Loucy (cell line): ENCODE measurements around the gene SLCO4A1.

ENCODE experiments used
- H2AFZ ChIP-seq: fragments of 200-600 bp; sonication (generic); 2 replicates; pipeline ENCODE4 v1.6.0; 2016; ENCODE audit warnings: antibody characterized with exemption, mild to moderate bottlenecking, low read length, moderate library complexity
- H3F3A ChIP-seq: fragments of 200-600 bp; 2 replicates; pipeline ENCODE4 v1.6.0; 2016; ENCODE audit warnings: antibody characterized with exemption, low read depth, mild to moderate bottlenecking
- H3K27me3 ChIP-seq: fragments of 200-600 bp; sonication (generic); 2 replicates; pipeline ENCODE4 v1.6.1; 2014; ENCODE audit warnings: low read length, mild to moderate bottlenecking; ENCODE audit not compliant: insufficient read depth, poor library complexity, severe bottlenecking
- H3K36me3 ChIP-seq: fragments of 200-600 bp; sonication (generic); 2 replicates; pipeline ENCODE4 v1.6.1; 2016; ENCODE audit warnings: low read length; ENCODE audit not compliant: insufficient read depth
- H3K4me1 ChIP-seq: fragments of 200-600 bp; sonication (generic); 2 replicates; pipeline ENCODE4 v1.5.1; 2014; ENCODE audit warnings: low read length, mild to moderate bottlenecking; ENCODE audit not compliant: insufficient read depth, poor library complexity, severe bottlenecking
- H3K4me2 ChIP-seq: fragments of 200-600 bp; sonication (generic); 2 replicates; pipeline ENCODE4 v1.6.0; 2014; ENCODE audit warnings: antibody characterized with exemption, low read length, low read depth, mild to moderate bottlenecking; ENCODE audit not compliant: poor library complexity, severe bottlenecking
- H3K4me3 ChIP-seq: fragments of 200-600 bp; sonication (generic); 2 replicates; pipeline ENCODE4 v1.5.1; 2014; ENCODE audit warnings: low read length, mild to moderate bottlenecking, mixed read lengths; ENCODE audit not compliant: poor library complexity, severe bottlenecking
- H3K79me2 ChIP-seq: fragments of 200-600 bp; sonication (generic); 2 replicates; pipeline ENCODE4 v1.6.1; 2014; ENCODE audit warnings: low read length; ENCODE audit not compliant: insufficient read depth
- H3K9ac ChIP-seq: fragments of 200-600 bp; sonication (generic); 2 replicates; pipeline ENCODE4 v1.6.0; 2014; ENCODE audit warnings: mild to moderate bottlenecking, low read depth, low read length, moderate library complexity; ENCODE audit not compliant: poor library complexity, severe bottlenecking
- H3K9me2 ChIP-seq: fragments of 200-600 bp; sonication (generic); replicated peaks from 2 replicates; pipeline ENCODE4 v1.6.1; 2016; ENCODE audit warnings: low read depth, low read length, mixed read lengths
- H3K9me3 ChIP-seq: fragments of 200-600 bp; sonication (generic); 2 replicates; pipeline ENCODE4 v1.6.1; 2014; ENCODE audit warnings: mild to moderate bottlenecking, antibody characterized with exemption, low read length, low read depth; ENCODE audit not compliant: insufficient read depth
- H4K20me1 ChIP-seq: fragments of 200-600 bp; sonication (generic); 2 replicates; pipeline ENCODE4 v1.6.0; 2014; ENCODE audit warnings: antibody characterized with exemption, low read length, mild to moderate bottlenecking; ENCODE audit not compliant: insufficient read depth, poor library complexity, severe bottlenecking
- CTCF ChIP-seq: fragments of 200-600 bp; sonication (generic); conservative IDR thresholded peaks from 2 replicates; pipeline ENCODE4 v1.5.1; 2014; ENCODE audit warnings: mild to moderate bottlenecking, antibody characterized with exemption, low read length
- EZH2phosphoT487 ChIP-seq: fragments of 200-600 bp; IDR thresholded peaks from 2 replicates; pipeline ENCODE4 v1.6.1; 2018; ENCODE audit warnings: antibody characterized with exemption, mild to moderate bottlenecking, moderate library complexity, borderline replicate concordance

Gene SLCO4A1

GRCh38 chr20:62659488-62660239 lies 17.4 kb downstream of the SLCO4A1 start:
- TF ChIP-seq EZH2phosphoT487 (no peak), CTCF (no peak)
- Histone ChIP-seq H4K20me1 (peaks cover 3% of the 10 kb centered on the region), H3K9me2 (no peaks in the 10 kb centered on the region), H3K27me3 (no peaks in the 10 kb centered on the region), H3F3A (no peaks in the 10 kb centered on the region), H3K79me2 (peaks cover 19% of the 10 kb centered on the region; the same call in 1 of the 2 replicates), H3K9me3 (no peaks in the 10 kb centered on the region), H3K36me3 (peaks cover 51% of the 10 kb centered on the region; the same call in 1 of the 2 replicates), H3K4me3 (no peak overlapping the region), H3K4me2 (no peak overlapping the region), H3K9ac (no peak overlapping the region), H3K4me1 (no peaks in the 10 kb centered on the region), H2AFZ (no peak overlapping the region)

- H3K36me3 ChIP-seq, result peaks cover 56% of the 10 kb centered on the region; the same call in 1 of the 2 replicates
These were observed 17.9 kb downstream of the SLCO4A1 start for GRCh38 chr20:62660240-62660615.

GRCh38 chr20:62660768-62661167 lies 18.5 kb downstream of the SLCO4A1 start:
- Histone ChIP-seq H2AFZ (no peak overlapping the region), H3K4me3 (no peak overlapping the region), H3K79me2 (peaks cover 9% of the 10 kb centered on the region; the same call in 1 of the 2 replicates), H3K4me1 (no peaks in the 10 kb centered on the region), H3F3A (no peaks in the 10 kb centered on the region), H3K9me3 (no peaks in the 10 kb centered on the region), H3K4me2 (no peak overlapping the region), H3K27me3 (no peaks in the 10 kb centered on the region), H3K9me2 (no peaks in the 10 kb centered on the region), H4K20me1 (no peaks in the 10 kb centered on the region), H3K9ac (no peak overlapping the region), H3K36me3 (peaks cover 58% of the 10 kb centered on the region; the same call in 1 of the 2 replicates)
- TF ChIP-seq CTCF, result no peak
- no peak for TF ChIP-seq EZH2phosphoT487

More at GRCh38 chr20:62660240-62660615, 17.9 kb downstream of the SLCO4A1 start:
- no peak overlapping the region for H3K9ac ChIP-seq
- H3K4me2 ChIP-seq, result no peak overlapping the region
- peaks cover 14% of the 10 kb centered on the region; the same call in 1 of the 2 replicates for H3K79me2 ChIP-seq
- H3K4me1 ChIP-seq, result no peaks in the 10 kb centered on the region
- no peak overlapping the region for H3K4me3 ChIP-seq
- H3F3A ChIP-seq, result no peaks in the 10 kb centered on the region
- H2AFZ ChIP-seq, result no peak overlapping the region
- no peaks in the 10 kb centered on the region for H3K27me3 ChIP-seq
- TF ChIP-seq CTCF (no peak), EZH2phosphoT487 (no peak)
- H3K9me3 ChIP-seq, result no peaks in the 10 kb centered on the region
- H4K20me1 ChIP-seq, result no peaks in the 10 kb centered on the region
- H3K9me2 ChIP-seq, result no peaks in the 10 kb centered on the region
